NCI-H2107 treated with DMSO at 0.1 percent for 48 hours (cell line): Measurements from ENCODE around the gene ATXN1.
"Not testable (repeated sequence)": the region's sequence is repeated elsewhere in the genome, so short reads cannot be mapped to it uniquely, and the experiment has no call there.

Experiments
- DNase-seq: peaks from one replicate; lab custom pipeline; 2025; ENCODE audit not compliant: unreplicated experiment; lab: John Stamatoyannopoulos, UW

ATXN1 gene

GRCh38 chr6:16625291-16626265 lies 135.7 kb downstream of the ATXN1 start:
- no peak for DNase-seq

GRCh38 chr6:16624636-16625290 lies 136.5 kb downstream of the ATXN1 start:
- DNase-seq = no peak

- DNase-seq = no peak
Observed at GRCh38 chr6:16623731-16624130, 137.5 kb downstream of the ATXN1 start.

GRCh38 chr6:16623029-16623653 lies 138.1 kb downstream of the ATXN1 start:
- DNase-seq = no peak

- no peak for DNase-seq
Observed at GRCh38 chr6:16622193-16622592, 139.1 kb downstream of the ATXN1 start.

- DNase-seq = no peak
Observed at GRCh38 chr6:16621002-16621401, 140.3 kb downstream of the ATXN1 start.

GRCh38 chr6:16619777-16620176 lies 141.5 kb downstream of the ATXN1 start:
- DNase-seq = no peak

GRCh38 chr6:16618962-16619361 lies 142.3 kb downstream of the ATXN1 start:
- no peak for DNase-seq

- DNase-seq = not testable (repeated sequence)
Observed at GRCh38 chr6:16615215-16615614, 146.0 kb downstream of the ATXN1 start.

GRCh38 chr6:16614143-16614542 lies 147.1 kb downstream of the ATXN1 start:
- not testable (repeated sequence) for DNase-seq

GRCh38 chr6:16613504-16613903 lies 147.8 kb downstream of the ATXN1 start:
- DNase-seq = not testable (repeated sequence)

- no peak for DNase-seq
Observed at GRCh38 chr6:16608444-16608843, 152.8 kb downstream of the ATXN1 start.

GRCh38 chr6:16602035-16602434 lies 159.2 kb downstream of the ATXN1 start:
- no peak for DNase-seq

- no peak for DNase-seq
Observed at GRCh38 chr6:16600701-16601100, 160.6 kb downstream of the ATXN1 start.

- DNase-seq = no peak
Observed at GRCh38 chr6:16600026-16600425, 161.2 kb downstream of the ATXN1 start.

GRCh38 chr6:16596616-16597331 lies 164.5 kb downstream of the ATXN1 start:
- DNase-seq = no peak

- no peak for DNase-seq
Observed at GRCh38 chr6:16595514-16596120, 165.6 kb downstream of the ATXN1 start.

GRCh38 chr6:16594849-16595248 lies 166.4 kb downstream of the ATXN1 start:
- no peak for DNase-seq

- DNase-seq = no peak
Observed at GRCh38 chr6:16592223-16592911, 168.9 kb downstream of the ATXN1 start.
